Keratinocyte (primary cell): ENCODE data around the gene FOXL3.
"Not testable (repeated sequence)": the region's sequence is repeated elsewhere in the genome, so short reads cannot be mapped to it uniquely, and the experiment has no call there.

Experiments
- CTCF ChIP-seq, 3 experiments: IDR thresholded peaks in 1 of 3; conservative IDR thresholded peaks in 1 of 3; optimal IDR thresholded peaks in 1 of 3; 2 replicates in 2 of 3; 3 replicates in 1 of 3; pipeline versions ENCODE3 to v1.5.1; 2011; ENCODE audit warnings: low read length in 3 of 3, mild to moderate bottlenecking in 3 of 3, moderate library complexity in 2 of 3, control low read depth in 1 of 3, inconsistent platforms in 1 of 3; ENCODE audit not compliant: insufficient read depth in 2 of 3; ENCODE audit errors: extremely low read depth in 1 of 3
- EZH2 ChIP-seq: IDR thresholded peaks from one replicate; pipeline ENCODE4 v1.6.1; 2012; ENCODE audit warnings: inconsistent platforms, mild to moderate bottlenecking, low read length, moderate library complexity

- TF ChIP-seq CTCF (optimal IDR thresholded peaks at IDR 0.05 in 1 of 3, IDR thresholded peaks at IDR 0.05 in 1 of 3, conservative IDR thresholded peaks at IDR 0.05 in 1 of 3; ENCODE audit: extremely low read depth in 1 of 3, insufficient read depth in 2 of 3, low read length in 3 of 3); EZH2: not testable (repeated sequence)
These were observed 46.2 kb downstream of the FOXL3 start for GRCh38 chr7:336149-336533.
